Raji (cell line): ENCODE data around the gene CDX1.

Source experiments
- POLR2A ChIP-seq: IDR thresholded peaks from 2 replicates; pipeline ENCODE4 v1.6.1; 2011; ENCODE audit warnings: low read depth, low read length, control low read depth; ENCODE audit not compliant: insufficient read depth

CDX1 gene

GRCh38 chr5:150188146-150188842 lies 21.7 kb downstream of the CDX1 start:
- no peak for TF ChIP-seq POLR2A

DNA sequence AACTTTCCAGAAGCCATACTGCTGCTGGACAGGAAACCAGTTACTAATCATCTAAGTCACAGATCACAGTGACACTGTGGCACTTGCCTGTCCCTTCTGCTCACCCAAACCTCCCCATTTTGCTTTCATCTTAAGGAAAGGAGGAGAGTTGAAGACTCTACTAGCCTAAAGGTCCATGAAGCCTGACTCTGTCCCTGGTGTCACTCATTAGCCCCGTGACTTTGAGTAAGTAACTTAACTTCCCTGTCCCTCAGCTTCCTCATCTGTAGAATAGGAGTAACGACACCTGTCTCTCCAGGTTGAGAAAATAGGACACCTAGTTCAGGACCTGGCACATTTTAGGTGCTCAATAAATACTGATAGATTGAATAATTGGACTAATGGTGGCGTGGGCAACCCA lies 22.7 kb downstream of the CDX1 start:
- no peak for TF ChIP-seq POLR2A

DNA sequence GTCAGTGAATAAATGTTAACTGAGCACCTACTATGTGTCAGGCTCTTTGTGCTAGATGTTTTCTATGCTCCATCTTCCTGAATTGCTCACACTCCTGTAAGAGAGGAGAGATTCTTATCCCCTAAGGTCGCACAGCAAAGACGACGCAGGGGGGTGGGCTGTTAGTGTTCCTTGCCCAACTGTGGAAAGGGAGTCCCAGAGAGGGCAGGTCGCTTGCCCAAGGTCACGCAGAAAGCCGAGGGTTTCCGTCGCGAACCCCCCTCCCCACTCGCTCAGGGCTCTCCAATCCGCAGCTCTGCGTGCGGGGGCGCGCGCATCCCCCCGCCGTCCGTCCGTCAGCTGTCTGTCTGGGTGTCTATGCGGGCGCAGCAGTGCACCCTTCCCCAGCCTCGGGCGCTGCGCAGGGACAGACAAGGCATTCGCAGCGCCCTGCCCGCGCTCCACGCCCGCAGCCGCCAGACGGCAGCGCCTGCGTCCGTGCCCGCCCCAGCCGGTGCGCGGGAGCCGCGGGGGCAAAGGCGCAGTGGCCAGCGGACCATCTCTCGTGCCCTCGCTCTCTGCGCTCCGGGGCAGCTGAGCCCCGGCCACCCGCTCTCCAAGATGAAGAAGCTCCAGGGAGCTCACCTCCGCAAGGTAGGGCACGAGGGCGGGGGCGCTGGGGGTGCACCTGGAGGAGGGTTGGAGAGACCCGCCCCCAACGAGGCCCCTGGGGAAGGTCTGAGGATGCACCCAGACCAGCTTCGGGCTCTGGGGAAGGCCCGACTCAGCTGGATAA lies 23.3 kb downstream of the CDX1 start, which contains the start of gene SLC6A7:
Gene SLC6A7, plus strand, starts transcription at position 335 of the 775 bp plus-strand sequence. Its CDS starts 266 bp downstream, at position 601.
- TF ChIP-seq POLR2A, result no peak

DNA sequence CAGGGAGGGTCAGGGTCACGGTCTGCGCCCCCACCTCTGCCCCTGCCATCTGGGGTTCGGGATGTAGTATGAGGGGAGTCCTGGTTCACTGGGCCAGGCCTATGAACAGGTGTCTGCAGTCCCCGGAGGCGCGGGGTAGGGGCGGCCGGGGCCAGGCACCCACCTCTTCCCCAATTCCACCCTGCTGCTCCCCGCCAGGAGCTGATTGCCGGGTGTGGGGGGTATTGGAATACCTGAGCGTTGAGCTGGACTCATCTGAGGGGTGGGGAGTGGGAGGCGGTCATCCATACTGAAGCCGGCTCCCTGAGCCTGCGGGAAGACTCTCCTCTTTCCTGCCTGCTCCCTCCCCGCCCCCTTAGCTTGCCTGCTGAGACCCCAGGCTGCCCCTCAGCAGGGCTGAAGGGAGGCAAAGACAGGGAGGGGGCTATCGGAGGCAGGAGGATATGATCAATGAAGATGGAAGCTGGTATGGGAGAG lies 24.0 kb downstream of the CDX1 start:
- TF ChIP-seq POLR2A, result no peak

GRCh38 chr5:150190987-150191386 lies 24.4 kb downstream of the CDX1 start:
- no peak for TF ChIP-seq POLR2A

DNA sequence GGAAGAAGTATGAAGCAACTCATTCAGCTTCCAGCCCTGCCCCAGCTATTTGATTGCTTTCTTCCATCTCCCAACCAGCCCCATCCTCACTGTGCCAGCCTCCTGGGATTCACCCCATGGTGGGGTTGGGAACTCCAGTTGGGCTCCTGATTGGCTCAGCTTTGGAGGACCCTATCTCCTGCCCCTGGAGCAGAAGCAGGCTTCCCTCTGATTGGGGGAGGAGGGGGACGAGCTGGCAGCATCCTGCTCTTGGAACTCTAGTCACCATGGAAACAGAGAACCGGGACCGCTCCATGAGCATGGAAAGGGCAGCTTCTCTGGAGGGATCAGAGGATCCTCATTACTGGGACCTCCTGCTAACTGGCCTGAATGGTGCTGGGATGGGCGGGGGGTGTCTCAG lies 25.9 kb downstream of the CDX1 start:
- no peak for TF ChIP-seq POLR2A

GRCh38 chr5:150195736-150196485 lies 29.3 kb downstream of the CDX1 start:
- no peak for TF ChIP-seq POLR2A

- no peak for TF ChIP-seq POLR2A
Measured at GRCh38 chr5:150196514-150196913, 29.9 kb downstream of the CDX1 start.

- TF ChIP-seq POLR2A, result no peak
Measured at GRCh38 chr5:150196986-150197385, 30.4 kb downstream of the CDX1 start.

DNA sequence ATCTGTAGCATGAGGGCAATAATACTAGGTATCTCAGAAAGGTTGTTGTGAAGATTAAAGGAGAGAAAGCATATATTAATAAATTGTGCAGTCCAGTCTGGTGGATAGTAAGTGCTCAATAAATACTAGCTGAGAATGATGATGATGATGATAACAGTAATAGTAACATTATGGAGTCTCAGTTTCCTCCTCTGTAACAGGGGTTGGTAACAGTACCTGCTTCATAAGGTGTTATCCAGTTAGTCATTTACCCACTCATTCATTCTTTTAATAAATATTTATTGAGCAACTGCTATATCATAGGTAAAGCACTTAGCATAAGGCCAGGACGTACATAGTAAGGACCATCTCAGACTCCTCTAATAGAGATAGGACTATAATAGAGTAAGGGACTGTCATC lies 30.9 kb downstream of the CDX1 start:
- TF ChIP-seq POLR2A, result no peak

GRCh38 chr5:150202501-150202900 lies 35.9 kb downstream of the CDX1 start:
- no peak for TF ChIP-seq POLR2A

- TF ChIP-seq POLR2A, result no peak
Measured at GRCh38 chr5:150203832-150204589, 37.4 kb downstream of the CDX1 start.

GRCh38 chr5:150204590-150204960 lies 38.0 kb downstream of the CDX1 start:
- no peak for TF ChIP-seq POLR2A

- TF ChIP-seq POLR2A, result no peak
Measured at GRCh38 chr5:150206098-150206778, 39.7 kb downstream of the CDX1 start.
